GM23248 (cell line): ENCODE data around the gene COX5A.

Source experiments
- EZH2 ChIP-seq: fragments of 200-600 bp; sonication (generic); IDR thresholded peaks from 2 replicates; pipeline ENCODE4 v1.6.1; 2018; ENCODE audit warnings: antibody characterized with exemption, mild to moderate bottlenecking; ENCODE audit not compliant: insufficient read depth, poor library complexity, severe bottlenecking
- EZH2phosphoT487 ChIP-seq: fragments of 200-600 bp; sonication (generic); IDR thresholded peaks from 2 replicates; pipeline ENCODE4 v1.6.1; 2018; ENCODE audit warnings: antibody characterized with exemption, moderate library complexity, mild to moderate bottlenecking, low read depth; ENCODE audit not compliant: insufficient read depth

GRCh38 chr15:74920456-74920855 lies 17.4 kb downstream of the COX5A start:
- TF ChIP-seq EZH2 = no peak
- TF ChIP-seq EZH2phosphoT487 = no peak
